Activated CD8-positive, alpha-beta memory T cell treated with anti-CD3 and anti-CD28 coated beads, Interleukin-2, amount 10 ng/mL, durations not matched to agents 7 days and 5 days (primary cell): Measurements from ENCODE around the gene DNLZ. TPM values are rescaled to one million over a fixed set of nuclear protein-coding genes. Genes with fewer than 3 reads are reported as not detected.
A peak's percentile ranks its signal among the peaks of the same experiment; 100 is the strongest.

ENCODE experiments used
- ATAC-seq: fragments of 150-1000 bp; cut with Tn5 transposase; one replicate; pipeline ENCODE4 v1.10.0; 2021; ENCODE audit warnings: moderate library complexity
- CTCF ChIA-PET: fragments of 350-600 bp; sonication (Branson Sonifier 250); formaldehyde crosslinking; loops from one replicate; lab custom pipeline; 2021; ENCODE audit warnings: antibody characterized with exemption; lab: Charles Lee
- DNase-seq: peaks from one replicate; pipeline ENCODE4 v3.0.0-alpha.2; 2020
- H3K27ac Mint-ChIP-seq: one replicate; pipeline ENCODE4 v1.8.0; 2021; ENCODE audit warnings: mild to moderate bottlenecking, mixed read lengths
- H3K27me3 Mint-ChIP-seq: one replicate; pipeline ENCODE4 v1.8.0; 2021; ENCODE audit warnings: mixed read lengths
- H3K36me3 Mint-ChIP-seq: one replicate; pipeline ENCODE4 v1.8.0; 2021; ENCODE audit warnings: mild to moderate bottlenecking, mixed read lengths
- H3K4me1 Mint-ChIP-seq: one replicate; pipeline ENCODE4 v1.8.0; 2021; ENCODE audit warnings: mixed read lengths
- H3K4me3 Mint-ChIP-seq: one replicate; pipeline ENCODE4 v1.8.0; 2021; ENCODE audit warnings: mild to moderate bottlenecking, moderate library complexity, mixed read lengths
- H3K9me3 Mint-ChIP-seq: one replicate; pipeline ENCODE4 v1.8.0; 2022; ENCODE audit warnings: low read depth, mixed read lengths
- total RNA-seq, 2 experiments: library from RNA; stranded (reverse); gene quantifications; one replicate each; pipeline ENCODE4 v1.2.3, GENCODE V29; 2021

Gene DNLZ
- total RNA-seq, 2 experiments from 2014 or later: 22.4 to 23.7 TPM

GRCh38 chr9:136393531-136393930, 30.0 kb upstream of the DNLZ start:
- CTCF ChIA-PET: no interaction called here
- ATAC-seq: no peak
- peaks cover 18% of the 10 kb centered on the region for H3K36me3 Mint-ChIP-seq
- DNase-seq: no peak
- no peaks in the 10 kb centered on the region for H3K27me3 Mint-ChIP-seq
- H3K4me1 Mint-ChIP-seq: peaks cover 11% of the 10 kb centered on the region
- no peak overlapping the region for H3K27ac Mint-ChIP-seq
- H3K9me3 Mint-ChIP-seq: no peaks in the 10 kb centered on the region
- no peak overlapping the region for H3K4me3 Mint-ChIP-seq

DNA sequence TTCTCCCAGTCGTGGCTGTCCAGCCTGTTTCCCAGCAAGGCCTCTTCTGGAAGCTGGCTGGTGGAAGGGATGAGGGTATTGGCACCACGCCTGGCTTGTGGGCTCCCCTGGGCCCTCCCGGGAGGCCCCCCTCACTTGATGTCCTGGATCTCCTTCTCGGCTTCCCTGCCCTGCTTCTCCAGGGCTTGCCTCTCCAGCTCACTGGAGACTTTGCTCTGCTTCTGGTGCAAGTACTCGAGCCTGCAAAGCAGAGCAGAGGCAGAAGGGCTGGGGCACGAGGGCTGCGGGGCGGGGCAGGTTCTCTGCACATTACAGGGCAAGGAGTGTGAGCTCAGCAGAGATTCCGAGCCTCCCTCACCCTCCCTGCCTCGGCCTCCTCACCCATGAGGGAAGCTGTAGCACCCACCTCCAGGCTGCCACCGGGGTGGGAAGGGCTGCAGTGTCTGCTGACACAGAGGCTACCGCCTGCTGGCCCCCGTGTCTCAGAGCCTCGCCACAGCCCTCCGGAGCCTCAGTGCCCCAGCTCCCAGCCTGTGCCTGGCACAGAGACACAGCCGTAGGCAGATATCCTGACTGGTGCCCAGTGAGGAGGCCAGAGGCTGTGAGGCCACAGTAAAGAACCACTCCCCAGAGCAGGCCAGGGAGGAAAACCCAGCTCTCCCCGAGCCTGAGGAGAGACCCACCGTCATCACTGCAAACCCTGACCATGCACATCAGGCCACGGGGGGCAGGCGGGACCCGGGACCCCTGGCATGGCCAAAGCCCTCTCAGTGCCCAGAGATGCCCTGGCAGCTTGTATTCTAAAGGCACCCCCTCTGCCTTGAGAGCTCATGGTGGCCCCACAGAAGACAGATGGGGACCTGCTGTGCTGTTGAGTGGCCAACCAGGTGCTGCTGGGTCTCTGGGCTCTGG, 29.2 kb upstream of the DNLZ start:
- Mint-ChIP-seq H3K9me3 (no peaks in the 10 kb centered on the region), H3K36me3 (peaks cover 18% of the 10 kb centered on the region), H3K27me3 (no peaks in the 10 kb centered on the region), H3K4me1 (peaks cover 5% of the 10 kb centered on the region), H3K4me3 (no peak overlapping the region), H3K27ac (no peak overlapping the region)
- DNase-seq (no peak), ATAC-seq (no peak)
- CTCF ChIA-PET: no interaction called here

DNA sequence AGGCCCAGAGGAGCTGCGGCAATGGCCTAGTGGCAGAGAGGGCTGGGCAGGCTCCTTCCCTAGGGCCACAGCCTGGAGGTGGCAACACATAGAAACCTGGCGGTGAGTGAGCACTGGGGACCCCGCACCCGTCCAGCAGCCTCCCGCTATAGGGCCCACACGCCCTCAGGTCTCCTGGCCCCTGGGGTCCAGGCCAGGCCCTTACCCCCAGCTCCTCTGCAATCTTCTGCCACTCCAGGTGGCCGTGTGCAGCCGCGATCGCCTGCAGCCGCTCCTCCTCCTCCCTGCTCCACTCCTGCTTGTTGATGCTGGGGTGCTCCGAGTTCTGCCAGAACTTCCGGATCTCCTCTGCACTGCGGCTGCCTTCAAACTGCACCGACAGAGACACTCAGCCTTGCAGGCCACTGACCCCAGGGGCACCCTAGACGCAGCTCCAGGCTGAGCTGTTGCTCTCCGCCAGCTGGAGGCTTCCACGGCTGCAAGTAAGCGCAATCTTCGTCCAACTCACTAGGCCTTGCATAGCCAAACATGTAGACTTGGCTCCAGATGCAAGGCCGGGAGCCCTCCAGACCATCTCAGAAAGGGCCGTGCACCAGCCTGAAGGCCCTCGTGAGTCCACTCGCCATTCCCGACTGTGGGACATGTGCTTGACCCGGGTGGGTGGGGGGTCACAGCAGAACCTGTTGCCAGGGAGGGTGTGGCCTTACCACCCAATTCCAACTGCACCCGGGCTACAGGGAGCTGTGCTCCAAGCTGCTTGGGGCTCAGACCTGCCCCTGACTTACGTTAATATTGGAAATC, 28.4 kb upstream of the DNLZ start:
- Mint-ChIP-seq H3K27me3 (no peaks in the 10 kb centered on the region), H3K36me3 (peaks cover 24% of the 10 kb centered on the region), H3K4me1 (peaks cover 5% of the 10 kb centered on the region), H3K9me3 (no peaks in the 10 kb centered on the region), H3K4me3 (no peak overlapping the region), H3K27ac (no peak overlapping the region)
- no peak for DNase-seq
- no peak for ATAC-seq
- CTCF ChIA-PET: no interaction called here

- ATAC-seq (no peak), DNase-seq (no peak)
- Mint-ChIP-seq H3K36me3 (peaks cover 41% of the 10 kb centered on the region), H3K27me3 (no peaks in the 10 kb centered on the region), H3K9me3 (peaks cover 2% of the 10 kb centered on the region), H3K4me3 (no peak overlapping the region), H3K4me1 (peaks cover 24% of the 10 kb centered on the region), H3K27ac (no peak overlapping the region)
- CTCF ChIA-PET: interaction anchor here (1.8 kb wide), 1 partner anchor 9 kb away, joined by 4 read pairs; no protein-coding TSS in a partner anchor
Measured at GRCh38 chr9:136389396-136389795, 25.9 kb upstream of the DNLZ start.

DNA sequence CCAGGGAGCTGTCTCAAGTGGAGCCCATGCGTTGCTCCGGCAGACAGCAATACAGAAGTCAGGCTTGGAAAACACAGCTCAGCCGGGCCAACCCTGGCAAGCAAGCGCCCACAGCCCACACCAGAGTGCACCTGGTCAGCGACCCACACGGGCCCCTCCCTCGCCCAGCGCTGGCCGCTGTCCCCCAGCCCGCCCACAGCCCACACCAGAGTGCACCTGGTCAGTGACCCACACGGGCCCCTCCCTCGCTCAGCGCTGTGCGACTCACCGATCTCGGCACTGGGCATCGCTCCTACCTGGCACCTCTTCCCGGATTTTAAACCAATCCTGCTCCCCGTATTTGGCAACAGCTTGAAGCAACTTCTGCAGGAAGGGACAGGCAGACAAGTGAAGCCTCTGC, 23.7 kb upstream of the DNLZ start:
- H3K9me3 Mint-ChIP-seq: peaks cover 2% of the 10 kb centered on the region
- H3K4me1 Mint-ChIP-seq: peaks cover 30% of the 10 kb centered on the region
- peaks cover 49% of the 10 kb centered on the region for H3K36me3 Mint-ChIP-seq
- ATAC-seq (no peak), DNase-seq (no peak)
- no peak overlapping the region for H3K27ac Mint-ChIP-seq
- H3K4me3 Mint-ChIP-seq: no peak overlapping the region
- CTCF ChIA-PET: interaction anchor here (0.9 to 2.0 kb wide), 3 partner anchors 11 to 24 kb away, joined by 3 to 7 read pairs (median 3); partner anchors contain the start of gene DNLZ
- no peaks in the 10 kb centered on the region for H3K27me3 Mint-ChIP-seq

DNA sequence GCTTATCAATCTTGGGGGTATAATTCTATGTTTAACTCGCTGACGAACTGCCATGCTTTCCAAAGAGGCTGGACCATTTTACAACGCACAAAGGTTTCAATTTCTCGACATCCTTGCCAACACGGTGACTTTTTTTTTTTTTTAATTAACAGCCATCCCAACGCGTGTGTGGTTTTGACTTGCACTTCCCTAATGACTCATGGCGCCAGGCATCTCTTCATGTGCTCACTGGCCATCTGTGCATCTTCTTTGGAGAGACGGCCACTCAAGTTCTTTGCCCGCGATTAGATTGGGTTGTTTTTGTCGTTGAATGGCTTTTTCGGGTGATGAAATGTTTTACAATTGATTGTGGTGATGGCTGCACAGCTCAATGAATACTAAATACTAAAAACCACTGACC, 22.5 kb upstream of the DNLZ start:
- Mint-ChIP-seq H3K4me3 (peak overlapping the region; percentile 43), H3K9me3 (peaks cover 2% of the 10 kb centered on the region), H3K36me3 (peaks cover 43% of the 10 kb centered on the region), H3K27ac (peak overlapping the region; percentile 84), H3K4me1 (peaks cover 30% of the 10 kb centered on the region), H3K27me3 (no peaks in the 10 kb centered on the region)
- DNase-seq (no peak), ATAC-seq (peak; percentile 25)
- CTCF ChIA-PET: interaction anchor here (0.7 to 2.5 kb wide), 6 partner anchors 11 to 23 kb away, joined by 3 to 13 read pairs (median 7); partner anchors contain the start of gene DNLZ

DNA sequence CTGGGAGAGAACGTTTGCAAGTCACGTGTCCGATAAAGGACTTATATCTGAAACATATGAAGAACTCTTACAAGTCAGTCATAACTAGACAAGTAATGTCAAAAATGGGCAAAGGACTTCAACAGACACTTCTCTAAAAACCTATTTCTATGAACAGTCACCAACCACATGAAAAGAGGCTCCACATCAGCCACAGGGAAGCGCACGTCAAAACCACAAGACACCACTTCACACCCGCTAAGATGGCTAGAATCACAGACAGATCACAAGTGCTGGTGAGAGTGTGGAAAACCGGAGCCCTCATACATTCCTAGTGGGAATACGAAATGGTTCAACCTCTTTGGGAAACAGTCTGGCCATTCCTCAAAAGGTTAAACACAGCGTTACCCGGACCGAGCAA, 21.5 kb upstream of the DNLZ start:
- CTCF ChIA-PET: interaction anchor here (0.8 to 2.5 kb wide), 4 partner anchors 14 to 22 kb away, joined by 3 to 13 read pairs (median 8); partner anchors contain the start of gene DNLZ
- no peaks in the 10 kb centered on the region for H3K27me3 Mint-ChIP-seq
- H3K9me3 Mint-ChIP-seq: peaks cover 2% of the 10 kb centered on the region
- H3K4me3 Mint-ChIP-seq: peak overlapping the region; percentile 17
- peak; percentile 82 for DNase-seq
- peak overlapping the region; percentile 84 for H3K27ac Mint-ChIP-seq
- H3K4me1 Mint-ChIP-seq: peaks cover 30% of the 10 kb centered on the region
- peak; percentile 77 for ATAC-seq
- H3K36me3 Mint-ChIP-seq: peaks cover 41% of the 10 kb centered on the region

- ATAC-seq (no peak), DNase-seq (no peak)
- Mint-ChIP-seq H3K4me1 (peaks cover 25% of the 10 kb centered on the region), H3K27me3 (no peaks in the 10 kb centered on the region), H3K27ac (no peak overlapping the region), H3K9me3 (peaks cover 2% of the 10 kb centered on the region), H3K36me3 (peaks cover 35% of the 10 kb centered on the region), H3K4me3 (no peak overlapping the region)
- CTCF ChIA-PET: interaction anchor here (1.4 kb wide), 1 partner anchor 21 kb away, joined by 4 read pairs; no protein-coding TSS in a partner anchor
Measured at GRCh38 chr9:136383436-136383835, 19.9 kb upstream of the DNLZ start.

DNA sequence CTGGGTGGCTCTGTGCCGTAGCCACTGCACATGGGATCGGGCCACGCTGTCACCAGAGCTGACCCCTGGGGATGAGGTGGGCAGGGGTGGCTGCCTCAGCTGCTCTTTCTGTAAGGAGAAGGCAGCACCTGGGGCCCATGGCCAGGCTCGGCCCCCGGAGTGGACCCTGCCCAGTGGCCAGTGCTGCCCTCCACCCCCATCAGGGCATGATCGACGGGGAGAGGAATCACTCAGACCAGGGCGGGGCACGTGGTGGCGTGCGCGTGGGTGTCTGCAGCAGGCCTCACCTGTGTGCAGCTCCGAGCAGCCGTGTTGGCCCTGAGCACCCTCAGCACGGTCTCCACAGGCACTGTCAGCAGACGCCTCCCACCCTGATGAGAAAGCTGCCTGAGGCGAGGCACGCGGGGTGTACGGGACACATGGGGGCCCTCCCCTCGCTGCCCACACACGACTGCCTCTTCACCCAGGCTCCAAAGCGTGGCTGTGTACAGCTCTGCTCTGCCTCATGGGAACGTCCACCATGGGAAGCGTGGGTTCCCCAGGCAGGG, 18.5 kb upstream of the DNLZ start:
- no peak for DNase-seq
- no peak overlapping the region for H3K27ac Mint-ChIP-seq
- no peaks in the 10 kb centered on the region for H3K27me3 Mint-ChIP-seq
- peaks cover 28% of the 10 kb centered on the region for H3K36me3 Mint-ChIP-seq
- peaks cover 2% of the 10 kb centered on the region for H3K9me3 Mint-ChIP-seq
- no peak overlapping the region for H3K4me3 Mint-ChIP-seq
- no peak for ATAC-seq
- peaks cover 25% of the 10 kb centered on the region for H3K4me1 Mint-ChIP-seq
- CTCF ChIA-PET: interaction anchor here (0.8 kb wide), 1 partner anchor 69 kb away, joined by 3 read pairs; no protein-coding TSS in a partner anchor

GRCh38 chr9:136381311-136381710, 17.8 kb upstream of the DNLZ start:
- CTCF ChIA-PET: no interaction called here
- Mint-ChIP-seq H3K4me1 (peaks cover 25% of the 10 kb centered on the region), H3K9me3 (peaks cover 2% of the 10 kb centered on the region)

GRCh38 chr9:136380381-136380780, 16.8 kb upstream of the DNLZ start:
- peaks cover 16% of the 10 kb centered on the region for H3K4me1 Mint-ChIP-seq
- H3K27me3 Mint-ChIP-seq: no peaks in the 10 kb centered on the region
- H3K9me3 Mint-ChIP-seq: no peaks in the 10 kb centered on the region
- ATAC-seq: no peak
- CTCF ChIA-PET: no interaction called here
- H3K27ac Mint-ChIP-seq: no peak overlapping the region
- H3K4me3 Mint-ChIP-seq: no peak overlapping the region
- H3K36me3 Mint-ChIP-seq: peaks cover 18% of the 10 kb centered on the region
- DNase-seq: no peak

More at GRCh38 chr9:136381311-136381710, 17.8 kb upstream of the DNLZ start:
- Mint-ChIP-seq H3K27ac (no peak overlapping the region), H3K36me3 (peaks cover 25% of the 10 kb centered on the region), H3K27me3 (no peaks in the 10 kb centered on the region), H3K4me3 (no peak overlapping the region)
- ATAC-seq: no peak
- DNase-seq: no peak

GRCh38 chr9:136379891-136380290, 16.3 kb upstream of the DNLZ start:
- CTCF ChIA-PET: interaction anchor here (1.4 kb wide), 1 partner anchor 16 kb away, joined by 5 read pairs; the partner anchor contains the start of gene DNLZ
- peaks cover 13% of the 10 kb centered on the region for H3K36me3 Mint-ChIP-seq
- no peak overlapping the region for H3K4me3 Mint-ChIP-seq
- no peak for DNase-seq
- no peaks in the 10 kb centered on the region for H3K27me3 Mint-ChIP-seq
- no peak for ATAC-seq
- no peak overlapping the region for H3K27ac Mint-ChIP-seq
- H3K4me1 Mint-ChIP-seq: peaks cover 12% of the 10 kb centered on the region
- H3K9me3 Mint-ChIP-seq: no peaks in the 10 kb centered on the region

- Mint-ChIP-seq H3K9me3 (no peaks in the 10 kb centered on the region), H3K36me3 (peaks cover 8% of the 10 kb centered on the region), H3K4me3 (no peak overlapping the region), H3K27me3 (no peaks in the 10 kb centered on the region), H3K27ac (no peak overlapping the region), H3K4me1 (peaks cover 7% of the 10 kb centered on the region)
- CTCF ChIA-PET: interaction anchor here (1.4 kb wide), 1 partner anchor 16 kb away, joined by 5 read pairs; the partner anchor contains the start of gene DNLZ
- DNase-seq (no peak), ATAC-seq (no peak)
Measured at GRCh38 chr9:136379401-136379800, 15.9 kb upstream of the DNLZ start.
